Eye (tissue), 1 donor: Measurements from ENCODE around the gene PACRGL.

Experiments
- DNase-seq: peaks from one replicate; pipeline ENCODE4 v3.0.0-alpha.2; 2015

The PACRGL gene

DNA sequence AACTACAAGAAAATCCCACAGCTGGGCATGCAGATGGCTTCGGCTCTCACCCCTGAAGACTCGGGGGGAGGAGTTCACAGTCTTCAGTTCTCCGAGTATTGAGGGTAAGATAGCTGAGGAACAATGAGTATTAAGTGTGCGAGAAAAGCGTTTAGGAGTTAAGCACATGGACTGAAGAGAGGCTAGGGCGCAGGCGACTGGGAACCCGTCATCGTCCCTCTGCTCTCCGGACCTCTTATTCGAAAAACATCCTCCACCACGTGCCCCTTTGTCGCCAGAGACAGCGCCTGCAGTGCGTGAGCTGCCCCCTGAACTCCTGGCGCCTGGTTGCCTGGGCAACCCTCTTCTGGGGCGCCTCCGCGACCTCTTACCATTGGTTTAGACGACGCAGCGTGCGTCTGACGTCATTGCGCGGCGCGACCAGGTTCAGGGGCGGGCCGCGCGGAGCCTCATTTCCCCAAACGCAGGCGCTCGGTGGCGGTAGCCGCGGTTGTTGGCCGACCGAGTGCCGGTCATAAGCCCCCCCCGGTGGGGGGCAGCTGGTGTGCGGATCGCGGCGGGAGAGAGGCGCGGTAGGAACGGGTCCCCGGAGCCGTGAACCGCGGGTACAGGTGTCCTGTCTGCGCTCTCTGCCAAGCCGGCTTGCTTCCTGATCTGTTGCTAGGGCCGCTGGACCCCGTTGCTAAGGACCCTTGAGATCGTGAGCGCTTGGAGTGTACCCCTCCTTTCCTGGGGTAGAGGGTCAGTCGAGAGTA lies at the start of gene PACRGL:
PACRGL (plus strand) TSS at position 452 of the 755 bp plus-strand sequence. CDS start 4,024 bp downstream, outside the sequence.
- DNase-seq, result peak; percentile 98

DNA sequence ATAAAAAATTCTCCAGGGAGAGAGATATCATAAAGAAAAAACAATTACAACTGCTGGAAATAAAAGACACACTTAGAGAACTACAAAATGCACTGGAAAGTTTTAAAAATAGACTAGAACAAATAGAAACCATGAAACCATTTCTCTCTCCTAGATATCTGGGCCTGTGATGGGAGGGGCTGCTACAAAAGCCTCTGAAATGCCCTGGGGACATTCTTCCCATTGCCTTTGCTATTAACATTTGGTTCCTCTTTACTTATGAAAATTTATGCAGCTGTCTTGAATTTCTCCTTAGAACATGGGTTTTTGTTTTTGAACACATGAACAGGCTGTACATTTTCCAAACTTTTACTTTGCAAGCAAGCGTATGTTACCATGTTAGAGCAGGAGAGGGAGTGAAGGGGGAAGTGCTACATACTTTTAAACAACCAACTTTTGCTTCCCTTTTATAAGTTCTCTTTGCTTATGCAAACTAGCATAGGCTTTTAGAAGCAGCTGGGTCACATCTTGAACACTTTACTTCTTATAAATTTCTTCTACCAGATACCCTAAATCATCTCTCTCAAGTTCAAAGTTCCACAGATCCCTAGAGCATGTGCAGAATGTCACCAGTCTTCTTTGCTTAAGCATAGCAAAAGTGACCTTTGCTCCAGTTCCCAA lies 47.9 kb upstream of the PACRGL start:
- DNase-seq, result no peak

DNA sequence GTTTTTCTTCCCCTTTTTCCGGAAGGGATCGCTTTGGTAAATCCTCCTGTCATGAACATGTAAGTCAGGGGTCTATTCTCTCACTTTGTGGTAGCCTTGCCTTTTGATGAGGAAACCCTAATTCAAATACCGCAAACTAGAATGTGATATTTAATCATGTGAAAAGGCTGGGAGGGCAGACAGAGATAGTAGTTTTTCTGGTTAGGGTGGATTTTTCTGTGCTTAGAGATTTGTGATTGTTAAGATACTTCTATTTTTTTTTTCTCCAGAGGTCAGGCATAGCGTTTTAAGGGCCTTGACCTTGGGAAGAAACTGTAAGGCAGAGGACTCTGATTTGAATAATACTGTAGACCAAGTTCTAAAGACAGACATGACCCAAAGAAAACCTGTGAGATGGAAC lies 41.8 kb upstream of the PACRGL start:
- no peak for DNase-seq

DNA sequence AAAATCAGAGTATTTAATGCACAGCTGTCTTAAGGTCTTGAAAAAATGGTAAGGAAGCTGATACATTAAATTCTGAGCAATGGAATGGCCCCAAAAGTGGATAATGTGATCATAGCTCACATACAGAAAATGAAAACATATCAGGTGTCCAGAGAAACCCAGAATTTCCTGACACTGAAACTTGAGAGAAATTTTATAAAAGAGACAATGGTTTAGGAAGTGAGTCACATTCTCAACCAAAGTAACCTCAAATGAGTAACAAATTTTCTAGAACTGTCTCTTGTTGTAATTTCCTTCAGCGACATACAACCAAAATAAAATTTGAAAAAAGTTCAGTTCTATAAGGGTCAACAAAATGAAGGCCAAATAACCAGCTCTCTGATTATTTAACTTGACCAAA lies 37.4 kb upstream of the PACRGL start:
- DNase-seq, result no peak

DNA sequence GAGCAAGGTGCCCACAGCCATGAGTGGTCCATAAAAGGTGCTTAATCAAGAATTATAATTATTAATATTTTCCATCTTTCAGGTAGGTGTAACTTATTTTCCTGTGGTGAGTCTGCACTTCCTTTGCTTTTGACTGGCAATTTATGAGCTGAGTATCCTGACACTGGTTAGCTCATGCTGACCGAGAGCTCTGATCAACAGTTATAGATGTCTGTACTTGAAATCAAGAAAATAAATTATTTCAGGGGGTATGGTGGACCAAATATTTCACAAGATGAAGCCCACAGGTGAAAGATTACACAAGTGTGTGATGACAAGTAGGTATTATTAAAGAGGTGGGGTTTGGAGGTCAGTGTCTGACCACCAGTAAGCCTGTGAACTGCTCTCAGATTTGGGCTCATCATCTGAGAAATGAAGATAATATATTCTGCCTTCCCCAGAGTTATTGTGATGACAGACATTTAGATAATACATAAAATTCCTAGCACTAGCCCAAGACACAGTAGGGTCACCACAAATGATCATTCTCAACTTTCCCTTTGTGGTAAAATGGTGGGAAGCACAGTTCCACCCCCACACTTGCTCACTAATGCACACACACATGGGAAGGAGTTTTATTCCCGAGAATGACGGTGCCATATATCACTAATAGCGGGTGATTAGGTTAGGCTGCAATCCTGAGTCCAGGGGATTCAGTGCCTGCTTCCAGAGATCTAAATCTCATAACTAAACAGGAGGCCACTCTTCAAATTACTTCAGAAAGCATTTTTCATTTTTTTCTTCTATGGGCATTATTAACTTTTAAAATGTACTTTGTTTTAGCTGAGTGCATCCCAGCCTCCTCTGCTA lies 34.0 kb upstream of the PACRGL start:
- DNase-seq, result no peak

DNA sequence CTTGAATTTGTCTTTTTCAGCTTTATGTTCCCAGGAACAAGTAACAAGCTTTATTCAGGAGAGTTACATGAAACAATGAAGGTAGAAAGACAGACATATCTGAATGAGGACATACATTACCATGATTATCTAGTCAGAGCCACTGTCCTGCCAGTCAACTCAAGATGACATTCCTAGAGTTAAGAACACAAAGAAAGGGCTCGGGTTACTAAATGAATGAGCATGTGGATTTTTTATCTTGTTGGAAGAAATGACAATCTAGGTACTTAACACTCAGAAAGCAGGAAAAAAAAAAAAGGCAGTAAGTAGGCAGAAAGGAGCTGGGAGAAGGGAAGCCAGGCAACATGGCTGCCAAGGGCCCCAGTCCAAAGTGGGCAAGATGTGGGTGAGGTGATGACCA lies 28.0 kb upstream of the PACRGL start:
- DNase-seq, result no peak

DNA sequence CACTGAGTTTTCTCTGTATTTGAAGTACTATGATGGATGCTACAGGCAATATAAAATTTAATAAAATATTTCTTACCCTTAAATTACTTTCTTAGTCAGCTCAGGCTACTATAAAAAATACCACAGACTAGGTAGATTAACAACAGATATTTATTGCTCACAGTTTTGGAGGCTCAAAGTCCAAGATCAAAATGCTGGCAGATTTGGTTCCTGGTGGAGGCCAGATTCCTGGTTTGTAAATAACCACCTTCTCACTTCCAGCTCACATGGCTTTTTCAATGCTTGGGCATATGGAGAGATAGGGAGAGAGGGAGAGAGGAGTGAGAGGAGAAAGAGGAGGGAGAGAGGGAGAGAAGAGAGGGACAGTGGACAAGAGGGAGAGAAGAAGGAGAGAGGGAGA lies 24.5 kb upstream of the PACRGL start:
- no peak for DNase-seq

DNA sequence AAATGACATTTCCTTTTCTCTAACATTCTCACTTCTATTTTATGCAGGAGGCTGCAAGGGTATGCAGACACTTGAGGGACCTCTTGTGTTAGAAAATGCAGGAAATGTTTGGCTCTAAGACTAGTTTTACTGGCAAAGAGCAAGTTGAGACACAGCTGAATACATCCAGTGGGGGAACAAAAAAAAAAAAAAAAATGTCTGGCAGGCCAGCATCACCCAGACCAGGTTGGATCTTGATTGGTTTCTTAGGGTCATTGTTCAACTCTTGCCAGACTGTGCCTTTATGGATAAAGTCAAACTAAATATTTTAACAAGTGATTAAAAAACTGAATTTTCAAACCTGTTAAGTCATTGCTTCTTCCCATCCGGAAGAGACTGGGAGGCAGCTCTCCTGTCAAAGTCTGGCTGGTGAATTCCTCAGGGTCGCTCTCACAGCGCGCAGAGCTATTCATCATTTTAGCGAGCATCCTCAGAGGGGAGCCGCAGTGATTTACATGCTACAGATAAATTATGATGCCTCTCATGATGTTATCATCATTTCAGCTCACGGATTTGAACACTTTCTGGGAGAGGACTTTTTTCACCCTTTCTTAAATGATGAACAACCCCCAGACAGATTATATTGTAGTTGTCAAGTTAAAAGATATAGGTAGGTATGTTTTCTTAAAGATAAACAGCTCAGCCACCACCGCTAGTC lies 23.6 kb upstream of the PACRGL start:
- DNase-seq, result peak; percentile 37

DNA sequence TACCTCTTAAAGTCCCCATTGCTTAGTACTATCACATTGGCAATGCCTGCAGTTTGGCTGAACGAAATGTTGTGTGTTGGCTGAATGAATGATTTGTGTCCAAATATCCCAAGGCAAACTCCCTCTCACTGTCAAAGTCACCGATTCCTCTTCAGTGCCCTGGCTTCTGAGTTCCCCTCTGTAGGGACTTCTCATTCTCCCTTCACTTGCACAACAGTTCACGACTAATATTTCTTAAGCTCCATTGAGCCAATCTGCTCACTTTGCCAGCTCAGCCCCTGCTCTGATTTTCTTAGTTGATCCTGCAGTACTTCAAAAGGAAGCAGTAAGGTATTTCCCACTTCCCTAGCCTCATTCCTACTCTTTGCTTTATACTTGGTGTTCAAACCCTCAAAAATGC lies 21.9 kb upstream of the PACRGL start:
- no peak for DNase-seq

DNA sequence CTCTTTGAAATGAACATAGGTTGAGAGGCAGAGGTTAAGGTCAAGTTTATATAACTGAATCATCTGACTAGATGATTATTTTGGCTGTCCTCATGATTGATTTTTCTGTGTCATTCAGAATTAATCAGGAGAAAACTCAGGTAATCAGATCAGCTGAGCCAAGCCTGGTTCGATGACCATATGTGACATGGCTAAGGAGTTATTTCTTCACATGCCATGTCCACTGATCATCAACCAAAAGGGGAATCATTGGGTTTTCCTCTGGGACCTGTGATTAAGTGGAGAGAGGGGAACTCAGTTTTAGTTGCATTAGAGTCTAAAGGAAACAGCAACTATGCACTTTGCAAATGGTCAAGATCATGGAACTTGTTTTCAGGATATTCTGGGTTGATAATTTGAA lies 20.3 kb upstream of the PACRGL start:
- DNase-seq, result peak; percentile 77

DNA sequence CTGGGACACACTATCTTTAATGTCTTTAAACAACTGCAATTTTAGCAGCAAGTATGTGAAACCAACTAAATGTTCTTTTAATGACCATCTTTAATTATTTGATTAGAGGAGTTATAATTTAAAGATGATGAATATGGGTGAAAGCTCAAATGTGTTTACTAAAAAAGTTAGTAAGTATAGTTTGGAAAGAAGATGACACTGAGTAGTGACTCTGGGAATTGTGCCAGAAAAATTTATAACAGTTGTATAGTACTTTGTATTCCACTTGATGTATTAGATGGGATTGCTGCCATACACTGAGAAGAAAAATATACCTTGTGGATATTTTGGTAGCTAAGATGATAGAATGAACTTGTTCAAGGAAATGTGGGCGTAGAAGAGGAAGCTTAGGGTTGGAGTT lies 19.5 kb upstream of the PACRGL start:
- DNase-seq, result no peak

DNA sequence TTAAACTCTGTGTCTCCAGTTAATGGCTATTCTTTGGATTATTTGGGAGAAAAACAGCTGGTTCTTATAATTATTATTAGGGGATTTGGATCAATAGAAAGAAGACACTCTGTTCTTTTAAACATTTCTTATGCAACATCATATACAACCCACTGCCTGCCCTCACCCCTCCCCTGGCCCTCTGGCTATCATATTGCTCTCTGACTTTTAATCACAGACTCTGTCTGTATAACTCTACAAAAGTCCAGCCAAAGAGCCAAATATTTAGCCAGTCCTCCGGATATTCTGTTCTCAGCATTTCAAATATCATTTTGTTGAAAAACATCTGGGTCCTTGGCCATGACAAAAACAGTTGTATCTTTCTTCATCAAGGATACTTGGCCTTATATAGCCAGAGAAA lies 19.0 kb upstream of the PACRGL start:
- no peak for DNase-seq

DNA sequence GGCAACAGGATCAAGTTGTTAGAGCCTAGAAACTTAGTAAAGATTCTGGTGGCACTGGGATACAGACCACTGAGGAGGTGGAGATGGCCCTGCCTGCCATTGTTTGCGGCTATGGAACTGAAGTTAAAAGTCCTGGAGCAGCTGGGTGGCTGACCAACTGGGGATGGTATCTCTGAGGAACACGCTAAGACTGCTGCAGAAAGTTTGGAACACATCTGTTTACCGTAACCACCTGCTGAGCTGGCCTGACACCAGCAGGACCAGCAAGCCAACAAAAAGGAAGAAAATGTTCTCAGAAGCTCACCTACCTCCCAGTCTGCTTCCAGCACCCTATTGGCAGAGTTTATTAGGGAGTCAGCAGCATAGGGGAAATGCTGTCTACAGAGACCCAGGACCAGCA lies 17.4 kb upstream of the PACRGL start:
- DNase-seq, result no peak

DNA sequence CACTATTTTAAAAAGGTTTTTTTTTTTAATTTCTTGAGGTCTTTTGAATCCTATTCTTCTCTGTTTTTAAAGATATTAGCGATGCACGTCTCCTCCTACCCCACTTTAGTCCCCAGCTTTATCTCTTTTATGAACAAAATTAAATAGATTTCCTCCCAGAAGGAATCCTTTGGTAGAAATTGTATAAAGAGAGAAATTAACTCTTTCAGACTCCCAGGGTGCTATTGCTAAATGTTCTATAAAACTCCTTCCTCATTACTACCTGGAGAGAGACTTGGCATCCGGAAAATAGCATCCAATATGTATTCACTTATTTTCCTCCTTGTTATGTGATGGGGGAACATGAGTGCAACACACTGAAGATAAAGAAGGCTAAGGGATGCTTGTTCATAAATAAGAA lies 16.5 kb upstream of the PACRGL start:
- DNase-seq, result no peak

DNA sequence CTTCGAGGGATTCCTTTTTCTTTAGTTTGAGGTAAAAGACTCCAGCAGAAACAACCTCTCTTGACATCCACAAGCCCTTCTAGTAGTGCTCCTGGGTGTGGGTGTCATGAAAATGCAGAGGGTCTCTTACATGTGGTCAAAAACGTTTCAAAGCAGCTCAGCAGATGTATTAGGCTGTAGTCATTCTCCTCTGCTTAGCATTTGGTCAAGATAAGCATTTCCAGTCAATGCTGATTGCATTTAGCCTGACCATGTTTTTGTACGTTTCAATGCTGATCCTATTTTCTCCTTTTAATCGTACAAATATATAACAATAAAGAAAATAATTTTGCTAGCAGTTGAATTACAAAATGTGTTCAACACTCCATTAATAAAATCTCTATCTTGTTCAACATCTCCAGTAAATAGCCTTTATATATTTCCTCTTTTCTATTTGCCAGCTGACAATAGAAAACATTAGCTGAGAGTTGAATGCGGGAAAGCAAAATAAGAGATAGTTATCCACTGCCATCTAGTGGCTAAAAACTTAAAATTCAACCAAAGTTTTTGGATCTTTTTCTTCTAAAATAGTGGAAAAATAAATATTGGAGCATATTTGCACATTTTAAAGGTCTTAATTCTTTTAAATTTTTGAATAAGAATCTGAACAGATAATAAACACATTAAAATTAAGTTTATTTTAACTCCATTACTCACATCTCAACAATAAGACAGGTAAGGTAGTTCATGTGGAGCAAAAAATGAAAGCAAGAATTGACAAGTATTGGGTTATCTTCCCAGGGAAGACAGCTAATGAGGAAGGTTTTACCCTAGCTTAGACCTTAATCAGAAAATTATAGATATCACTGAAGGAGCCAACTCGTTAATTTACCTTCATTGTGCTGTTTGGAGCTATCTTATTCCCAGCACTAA lies 15.2 kb upstream of the PACRGL start:
- peak; percentile 76 for DNase-seq

DNA sequence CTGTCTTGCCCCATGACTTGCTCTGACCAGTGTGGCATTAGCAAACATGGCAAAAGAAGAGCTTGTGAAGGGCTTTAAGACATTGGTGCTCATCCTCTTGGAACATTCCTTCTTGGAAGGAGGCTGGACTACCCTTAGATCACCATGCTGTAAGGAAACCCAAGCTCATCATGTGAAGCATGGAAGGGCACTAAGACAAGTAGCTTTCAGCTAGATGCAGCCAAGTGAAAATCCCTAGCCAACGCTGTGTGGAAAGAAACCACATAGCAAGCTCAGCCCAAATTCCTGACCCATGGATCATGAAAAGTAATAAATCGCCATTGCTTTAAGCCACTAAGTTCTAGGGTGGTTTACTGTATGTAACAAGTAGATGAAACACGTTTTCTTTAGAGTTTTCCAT lies 12.4 kb upstream of the PACRGL start:
- no peak for DNase-seq

DNA sequence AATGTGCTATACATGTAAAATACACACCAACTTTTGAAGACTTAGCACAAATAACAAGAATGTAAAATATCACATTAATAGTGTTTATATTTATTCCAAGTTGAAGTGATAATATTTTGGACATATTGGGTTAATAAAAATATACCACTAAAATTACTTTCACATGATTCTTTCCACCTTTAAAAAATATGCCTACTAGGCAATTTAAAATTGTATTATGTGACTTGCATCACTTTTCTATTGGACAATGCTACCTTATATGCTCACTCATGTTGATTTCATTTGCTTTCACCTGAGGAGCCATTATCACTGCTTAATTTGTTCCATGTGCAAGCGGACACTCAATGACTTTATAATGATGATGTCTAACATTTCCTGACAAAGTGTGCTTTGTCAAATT lies 3.4 kb upstream of the PACRGL start:
- DNase-seq, result no peak

DNA sequence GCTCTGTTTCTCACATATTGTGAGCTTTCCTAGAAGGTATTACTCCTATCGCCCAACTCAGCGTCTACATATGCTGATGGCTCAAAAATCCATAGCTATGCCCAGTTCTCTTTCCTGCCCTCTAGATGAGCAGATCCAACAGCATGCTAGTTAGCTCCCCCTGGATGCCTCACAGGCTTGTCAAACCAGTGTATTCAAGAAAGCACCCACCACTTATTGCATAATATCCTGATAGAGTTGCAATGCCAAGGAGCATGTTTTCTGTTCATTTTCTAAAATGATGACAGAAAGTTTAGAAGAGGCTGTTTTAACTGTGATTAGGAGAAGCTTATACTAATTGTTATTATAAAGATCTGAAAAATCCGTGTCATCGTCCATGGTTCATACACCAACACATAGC lies 1.9 kb upstream of the PACRGL start:
- no peak for DNase-seq

DNA sequence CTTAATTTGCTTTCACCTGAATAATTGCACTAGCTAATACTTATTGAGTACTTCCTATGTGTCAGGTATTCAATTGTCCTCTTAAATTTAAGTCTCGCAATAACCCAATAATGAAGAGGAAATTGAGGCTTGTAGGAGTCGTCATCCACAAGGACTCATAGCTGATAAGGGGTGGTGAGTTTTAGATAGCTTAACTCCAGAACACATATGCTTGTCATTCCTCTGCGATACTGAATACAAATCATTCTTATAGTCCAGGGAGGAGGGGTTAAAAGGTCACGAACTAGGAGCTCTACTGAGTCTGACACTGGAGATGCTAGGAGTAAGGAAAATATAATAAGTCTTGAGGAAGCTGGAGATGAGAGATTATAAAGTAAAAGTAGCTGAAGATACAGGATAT lies 1.4 kb upstream of the PACRGL start:
- no peak for DNase-seq

DNA sequence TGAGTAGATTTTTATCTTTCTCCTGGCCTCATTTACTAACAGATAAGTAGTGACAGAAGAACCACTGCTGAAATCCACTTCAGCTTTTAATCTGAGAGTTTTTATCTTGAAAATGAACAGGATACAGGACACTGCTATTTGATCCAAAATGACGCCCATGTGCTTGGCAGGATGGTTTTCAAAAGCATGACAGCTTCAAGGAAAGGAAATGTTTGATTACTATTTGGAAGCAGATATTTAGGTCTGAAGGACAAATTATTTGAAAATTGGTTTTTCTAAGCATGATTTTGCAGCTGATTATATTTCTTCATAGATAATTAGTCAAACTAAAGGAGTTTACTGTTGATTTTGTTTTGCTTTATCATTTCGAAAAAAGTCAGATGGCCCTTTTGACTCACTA lies 11.1 kb downstream of the PACRGL start:
- DNase-seq, result no peak

DNA sequence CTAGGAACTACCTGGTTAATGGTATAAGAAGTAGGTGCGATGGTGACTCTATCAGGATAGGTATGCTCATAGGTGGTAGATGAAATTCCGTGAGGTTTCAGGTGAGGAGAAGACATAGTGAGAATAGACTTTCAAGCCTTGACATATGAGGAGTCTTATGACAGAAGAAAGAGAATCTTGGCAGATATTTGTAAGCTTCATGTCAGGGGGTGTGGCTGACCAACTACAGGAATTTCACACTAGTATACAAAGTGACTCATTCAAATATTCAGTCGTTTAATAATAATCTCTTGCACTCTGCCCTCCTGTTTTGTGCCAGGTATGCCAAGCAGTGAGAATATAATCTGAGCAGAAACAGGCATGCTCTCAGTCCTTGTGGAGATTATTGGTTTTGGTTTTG lies 22.8 kb downstream of the PACRGL start:
- DNase-seq, result no peak

DNA sequence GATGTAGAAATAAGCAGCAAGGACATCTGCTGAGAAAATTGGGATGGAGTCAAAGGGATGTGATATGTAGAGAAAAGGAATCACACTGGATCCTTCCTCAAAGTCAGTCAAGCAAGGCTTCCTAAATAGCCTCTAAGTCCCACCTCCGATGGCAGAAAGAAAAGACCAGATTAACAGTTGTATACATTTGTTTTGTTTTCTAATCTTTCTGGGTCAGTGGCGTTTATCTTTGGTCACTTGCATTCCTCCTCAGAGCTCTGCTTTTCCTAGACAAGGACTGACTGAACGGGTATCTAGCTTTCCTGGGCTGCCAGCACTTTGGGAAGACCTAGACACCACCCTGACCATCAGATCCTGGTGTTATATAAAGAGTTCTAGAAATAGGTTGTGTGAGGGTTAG lies 23.2 kb downstream of the PACRGL start:
- no peak for DNase-seq
